Astrocyte (in vitro differentiated cells and primary cell): ENCODE measurements around the gene B4GALT1. TPM values are rescaled to one million over a fixed set of nuclear protein-coding genes. Genes with fewer than 3 reads are reported as not detected.
A peak's percentile ranks its signal among the peaks of the same experiment; 100 is the strongest.

Experiments used
- DNase-seq: peaks from one replicate; pipeline ENCODE4 v3.0.0-alpha.2; 2010; ENCODE audit warnings: low read depth
- FAIRE-seq: peaks from 2 replicates; lab custom pipeline; 2011; peaks lifted over from hg19 to GRCh38; lab: Jason Lieb, UNC
- H2AFZ ChIP-seq: 2 replicates; pipeline ENCODE4 v1.6.0; 2012; ENCODE audit warnings: low read depth, low read length, inconsistent platforms
- H3K27ac ChIP-seq: 2 replicates; pipeline ENCODE4 v1.5.1; 2011; ENCODE audit warnings: low read depth, low read length, inconsistent platforms
- H3K27me3 ChIP-seq: 2 replicates; pipeline ENCODE4 v1.6.0; 2011; ENCODE audit warnings: low read length, inconsistent platforms; ENCODE audit not compliant: insufficient read depth
- H3K36me3 ChIP-seq: 2 replicates; pipeline ENCODE4 v1.5.1; 2011; ENCODE audit warnings: low read length, inconsistent platforms; ENCODE audit not compliant: insufficient read depth
- H3K4me1 ChIP-seq: 2 replicates; pipeline ENCODE4 v1.5.1; 2011; ENCODE audit warnings: low read length, inconsistent platforms; ENCODE audit not compliant: insufficient read depth
- H3K4me2 ChIP-seq: 2 replicates; pipeline ENCODE4 v1.6.0; 2012; ENCODE audit warnings: low read length, inconsistent platforms
- H3K4me3 ChIP-seq: 2 replicates; pipeline ENCODE4 v1.5.1; 2011; ENCODE audit warnings: low read depth, mild to moderate bottlenecking, low read length, inconsistent platforms; ENCODE audit not compliant: insufficient read depth
- H3K79me2 ChIP-seq: 2 replicates; pipeline ENCODE4 v1.6.0; 2012; ENCODE audit warnings: mild to moderate bottlenecking, low read length, inconsistent platforms; ENCODE audit not compliant: insufficient read depth
- H3K9ac ChIP-seq: 2 replicates; pipeline ENCODE4 v1.6.0; 2012; ENCODE audit warnings: mild to moderate bottlenecking, low read length, inconsistent platforms
- H3K9me3 ChIP-seq: 2 replicates; pipeline ENCODE4 v1.5.1; 2012; ENCODE audit warnings: low read depth, mild to moderate bottlenecking, low read length, inconsistent platforms; ENCODE audit not compliant: insufficient read depth
- H4K20me1 ChIP-seq: 2 replicates; pipeline ENCODE4 v1.6.0; 2012; ENCODE audit warnings: low read length, inconsistent platforms; ENCODE audit not compliant: insufficient read depth
- H3K27ac Mint-ChIP-seq: one replicate; pipeline ENCODE4 v1.8.0; 2021; ENCODE audit warnings: mild to moderate bottlenecking, mixed read lengths; ENCODE audit not compliant: unreplicated experiment
- H3K27me3 Mint-ChIP-seq: one replicate; pipeline ENCODE4 v1.8.0; 2021; ENCODE audit warnings: low read depth, mixed read lengths; ENCODE audit not compliant: unreplicated experiment
- H3K36me3 Mint-ChIP-seq: one replicate; pipeline ENCODE4 v1.8.0; 2021; ENCODE audit warnings: low read depth, mixed read lengths; ENCODE audit not compliant: unreplicated experiment
- H3K4me1 Mint-ChIP-seq: one replicate; pipeline ENCODE4 v1.8.0; 2021; ENCODE audit warnings: low read depth, mixed read lengths; ENCODE audit not compliant: unreplicated experiment
- H3K4me3 Mint-ChIP-seq: one replicate; pipeline ENCODE4 v1.8.0; 2021; ENCODE audit warnings: mild to moderate bottlenecking, moderate library complexity, mixed read lengths; ENCODE audit not compliant: unreplicated experiment
- H3K9me3 Mint-ChIP-seq: one replicate; pipeline ENCODE4 v1.8.0; 2021; ENCODE audit warnings: mild to moderate bottlenecking, mixed read lengths; ENCODE audit not compliant: unreplicated experiment
- CTCF ChIP-seq: IDR thresholded peaks from 2 replicates; pipeline ENCODE4 v1.5.1; 2011; ENCODE audit warnings: low read depth, mild to moderate bottlenecking, inconsistent platforms, low read length, moderate library complexity; ENCODE audit not compliant: insufficient read depth
- EZH2 ChIP-seq: IDR thresholded peaks from 2 replicates; pipeline ENCODE4 v1.6.1; 2012; ENCODE audit warnings: mild to moderate bottlenecking, low read length, inconsistent platforms; ENCODE audit not compliant: insufficient read depth
- total RNA-seq: library from RNA; stranded (reverse); gene quantifications from 2 replicates; pipeline ENCODE4 v1.2.1, GENCODE V29; 2021

Gene B4GALT1
- total RNA-seq, 1 donor from 2014 or later = 93.1 TPM

DNA sequence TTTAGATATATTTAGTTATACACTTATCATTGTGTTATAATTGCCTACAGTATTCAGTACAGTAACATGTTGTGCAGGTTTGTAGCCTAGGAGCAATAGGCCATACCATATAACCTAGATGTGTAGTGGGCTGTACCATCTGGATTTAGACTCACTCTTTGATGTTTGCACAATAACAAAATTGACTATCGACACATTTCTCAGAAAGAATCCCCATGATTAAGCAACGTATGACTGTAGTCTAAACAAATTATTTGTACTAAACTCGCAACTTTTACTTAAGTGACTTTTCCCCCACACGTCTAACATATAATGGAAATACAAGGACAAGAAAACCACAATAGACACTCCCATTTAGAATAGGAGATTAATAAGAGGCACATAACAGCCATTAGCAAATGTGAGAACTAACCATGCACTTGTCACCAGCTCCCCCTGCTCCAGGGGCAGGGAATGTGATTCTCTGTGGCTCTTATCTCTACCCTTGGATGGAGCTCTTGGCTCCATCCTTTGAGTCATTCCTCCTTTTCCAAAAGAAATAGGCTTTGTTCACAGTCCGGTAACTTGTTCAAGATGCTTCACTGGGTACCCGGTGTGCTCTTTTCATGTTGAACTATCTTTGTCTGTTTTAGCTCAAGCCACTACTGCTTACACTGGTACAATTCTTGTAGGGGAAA is 8.7 kb upstream of the B4GALT1 start:
- no peak for DNase-seq
- peaks cover 7% of the 10 kb centered on the region for H3K9me3 Mint-ChIP-seq
- H4K20me1 ChIP-seq = no peaks in the 10 kb centered on the region
- no peak overlapping the region for H3K4me3 Mint-ChIP-seq
- H3K4me1 ChIP-seq = peaks cover 15% of the 10 kb centered on the region
- no peaks in the 10 kb centered on the region for H3K36me3 Mint-ChIP-seq
- no peaks in the 10 kb centered on the region for H3K9me3 ChIP-seq
- FAIRE-seq = no peak
- H3K4me1 Mint-ChIP-seq = peaks cover 7% of the 10 kb centered on the region
- no peak for TF ChIP-seq CTCF
- TF ChIP-seq EZH2 = no peak
- no peak overlapping the region for H3K4me2 ChIP-seq
- H3K4me3 ChIP-seq = no peak overlapping the region
- no peaks in the 10 kb centered on the region for H3K79me2 ChIP-seq
- no peaks in the 10 kb centered on the region for H3K27me3 ChIP-seq
- H3K36me3 ChIP-seq = no peaks in the 10 kb centered on the region
- no peak overlapping the region for H2AFZ ChIP-seq
- peaks cover 3% of the 10 kb centered on the region for H3K27me3 Mint-ChIP-seq
- no peak overlapping the region for H3K27ac ChIP-seq
- H3K27ac Mint-ChIP-seq = no peak overlapping the region
- H3K9ac ChIP-seq = no peak overlapping the region

- Mint-ChIP-seq H3K4me3 (peak overlapping the region; percentile 66), H3K27ac (no peak overlapping the region), H3K9me3 (peaks cover 3% of the 10 kb centered on the region), H3K27me3 (peaks cover 4% of the 10 kb centered on the region), H3K36me3 (no peaks in the 10 kb centered on the region), H3K4me1 (peaks cover 7% of the 10 kb centered on the region)
- Histone ChIP-seq H3K36me3 (no peaks in the 10 kb centered on the region), H3K4me3 (no peak overlapping the region), H3K79me2 (no peaks in the 10 kb centered on the region), H3K27ac (no peak overlapping the region), H3K9ac (peak overlapping the region; percentile 23), H3K4me2 (peak overlapping the region; percentile 46), H3K27me3 (no peaks in the 10 kb centered on the region), H4K20me1 (no peaks in the 10 kb centered on the region), H2AFZ (no peak overlapping the region), H3K9me3 (no peaks in the 10 kb centered on the region), H3K4me1 (peaks cover 17% of the 10 kb centered on the region)
- no peak for TF ChIP-seq EZH2
- FAIRE-seq (no peak), DNase-seq (peak; percentile 68)
Measured at GRCh38 chr9:33172256-33173238, 5.4 kb upstream of the B4GALT1 start.
